HG03159 (cell line): ENCODE data around the gene METTL25.

ENCODE experiments used
- ATAC-seq: cut with Tn5 transposase; IDR thresholded peaks from one replicate; pipeline ENCODE4 v1.9.1; 2021; ENCODE audit warnings: mild to moderate bottlenecking, moderate library complexity; ENCODE audit not compliant: unreplicated experiment

The METTL25 gene

GRCh38 chr12:82398879-82399278, 40.5 kb downstream of the METTL25 start:
- ATAC-seq = no peak

GRCh38 chr12:82400819-82401218, 42.5 kb downstream of the METTL25 start:
- no peak for ATAC-seq

DNA sequence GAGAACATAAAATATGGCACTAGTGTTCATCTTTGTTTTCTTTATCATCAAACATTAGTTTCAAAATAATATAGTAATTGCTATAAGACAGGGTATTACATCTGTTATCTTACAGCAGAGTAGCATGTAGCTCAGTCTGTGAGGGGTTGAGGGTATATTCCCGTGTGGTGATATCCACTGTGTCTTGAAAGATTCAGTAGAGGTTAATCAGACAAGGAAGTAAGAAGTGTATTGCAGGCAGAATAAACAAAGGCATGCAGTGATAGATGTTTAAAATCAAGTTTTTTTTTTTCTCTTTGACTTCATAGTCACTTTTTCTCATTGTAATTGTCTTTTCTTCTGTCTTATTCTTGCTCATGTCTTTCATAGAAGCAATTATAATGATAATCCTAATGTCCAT, 48.3 kb downstream of the METTL25 start:
- ATAC-seq = no peak

- ATAC-seq = no peak
Observed at GRCh38 chr12:82407481-82407880, 49.2 kb downstream of the METTL25 start.

DNA sequence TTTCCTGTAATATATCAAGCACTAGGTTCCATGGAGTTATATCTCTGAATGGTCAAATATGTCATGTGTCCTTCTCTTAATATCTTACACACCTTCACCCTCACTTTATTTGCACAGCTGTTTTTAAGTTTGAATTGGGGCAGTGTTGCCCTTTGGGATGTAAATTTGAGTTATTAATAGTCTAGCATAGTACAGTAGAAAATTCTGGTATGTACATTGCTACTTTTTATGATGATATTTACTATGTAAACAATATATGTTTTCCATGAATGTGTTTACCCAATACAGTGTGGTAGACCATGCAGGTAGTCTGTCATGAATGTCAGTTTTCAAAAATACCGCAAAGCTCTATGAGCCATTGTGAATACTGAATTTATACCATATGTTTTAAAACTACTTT, 50.5 kb downstream of the METTL25 start:
- ATAC-seq = no peak

GRCh38 chr12:82411546-82412230, 53.4 kb downstream of the METTL25 start:
- ATAC-seq = no peak

DNA sequence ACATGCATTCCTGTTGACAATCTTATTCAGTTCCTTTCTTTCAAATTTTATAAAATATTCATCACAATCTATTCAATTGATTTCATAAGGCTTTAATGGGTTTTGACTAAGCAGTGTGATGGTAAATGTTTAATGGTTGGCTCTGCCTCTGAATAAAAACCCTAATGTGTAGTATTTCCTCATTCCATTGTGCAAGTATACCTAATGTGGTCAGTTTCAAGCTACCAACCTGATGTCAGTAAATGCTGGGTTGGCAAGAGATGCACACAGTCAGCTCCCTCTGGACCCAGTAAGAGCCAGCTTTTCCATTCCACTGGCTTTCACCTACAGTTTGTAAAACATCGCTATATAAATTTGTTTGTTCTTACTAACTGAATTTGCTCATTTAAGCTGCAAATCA, 53.9 kb downstream of the METTL25 start:
- ATAC-seq = no peak

DNA sequence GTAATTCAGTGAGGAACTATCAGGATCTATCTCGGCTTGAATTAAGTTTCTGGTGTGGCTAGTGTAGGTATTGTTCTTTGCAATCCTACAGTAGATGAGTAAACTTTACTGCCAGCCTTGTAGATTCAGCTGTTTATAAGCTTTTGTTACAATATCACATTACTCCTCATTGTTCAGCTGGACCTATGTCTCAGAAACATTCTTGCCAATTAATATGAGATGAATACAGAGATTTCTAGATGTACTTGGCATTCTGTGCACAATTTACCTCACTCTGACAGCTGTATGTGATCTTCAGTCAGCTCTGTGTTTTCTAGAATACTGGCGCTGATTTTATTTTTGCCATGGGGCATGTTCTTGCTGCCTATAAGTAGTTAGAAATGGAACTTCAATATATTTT, 55.7 kb downstream of the METTL25 start:
- no peak for ATAC-seq

GRCh38 chr12:82414926-82415325, 56.6 kb downstream of the METTL25 start:
- ATAC-seq = no peak

DNA sequence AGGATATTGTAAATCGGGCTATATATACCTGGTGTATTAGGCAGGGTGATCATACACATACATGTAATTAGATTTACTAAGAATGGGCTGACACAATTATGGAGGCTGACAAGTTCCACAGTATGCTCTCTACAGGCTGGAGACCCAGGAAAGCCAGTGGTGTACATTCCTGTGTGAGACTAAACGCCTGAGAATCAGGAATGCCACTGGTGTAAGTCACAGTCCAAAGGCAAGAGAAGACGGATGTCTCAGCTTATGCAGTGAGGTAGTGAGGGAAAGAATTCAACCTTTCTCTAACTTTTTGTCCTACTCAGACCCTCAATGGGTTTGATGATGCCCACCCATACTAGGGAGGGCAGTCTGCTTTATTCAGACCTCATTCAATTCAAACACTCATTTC, 57.1 kb downstream of the METTL25 start:
- ATAC-seq = no peak

DNA sequence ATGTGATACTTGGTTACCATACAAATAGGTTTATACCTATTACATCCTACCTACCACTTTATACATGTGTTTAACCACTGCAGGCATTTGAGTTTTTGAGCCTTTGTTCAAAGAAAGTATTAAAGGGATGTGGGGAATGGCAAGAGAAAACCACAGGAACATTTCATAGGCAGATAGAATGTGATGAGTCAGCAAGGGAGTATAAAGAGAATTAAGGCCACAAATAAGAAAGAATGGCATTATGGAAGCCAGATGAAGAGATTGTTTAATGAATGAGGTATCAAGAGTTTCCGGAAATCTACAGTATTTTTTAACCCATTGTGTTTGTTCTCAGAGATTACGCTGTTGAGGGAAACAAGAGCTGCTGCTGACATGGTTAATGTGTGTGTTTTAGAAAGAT, 66.9 kb downstream of the METTL25 start:
- no peak for ATAC-seq

DNA sequence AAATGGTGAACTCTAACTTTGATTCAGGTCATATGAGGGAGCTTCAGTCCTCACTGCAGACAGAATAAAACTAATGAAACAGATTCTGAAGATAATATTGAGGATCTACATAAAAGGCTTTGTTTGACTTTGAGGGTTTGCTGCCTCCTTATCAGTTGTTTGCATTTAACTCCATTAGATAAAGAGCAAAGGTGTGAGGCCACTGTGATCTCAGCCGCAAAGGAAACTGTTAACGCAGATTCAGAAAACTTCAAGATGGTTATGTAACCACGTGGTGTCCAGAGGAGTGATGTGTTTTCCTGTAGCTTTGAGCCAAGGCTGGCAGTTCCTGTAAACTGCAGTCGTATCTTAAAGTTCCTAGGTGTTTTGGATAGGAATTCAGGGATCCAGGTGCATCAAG, 67.8 kb downstream of the METTL25 start:
- ATAC-seq = no peak

- ATAC-seq = no peak
Observed at GRCh38 chr12:82426586-82426985, 68.3 kb downstream of the METTL25 start.

GRCh38 chr12:82430541-82431145, 72.3 kb downstream of the METTL25 start:
- ATAC-seq = no peak

DNA sequence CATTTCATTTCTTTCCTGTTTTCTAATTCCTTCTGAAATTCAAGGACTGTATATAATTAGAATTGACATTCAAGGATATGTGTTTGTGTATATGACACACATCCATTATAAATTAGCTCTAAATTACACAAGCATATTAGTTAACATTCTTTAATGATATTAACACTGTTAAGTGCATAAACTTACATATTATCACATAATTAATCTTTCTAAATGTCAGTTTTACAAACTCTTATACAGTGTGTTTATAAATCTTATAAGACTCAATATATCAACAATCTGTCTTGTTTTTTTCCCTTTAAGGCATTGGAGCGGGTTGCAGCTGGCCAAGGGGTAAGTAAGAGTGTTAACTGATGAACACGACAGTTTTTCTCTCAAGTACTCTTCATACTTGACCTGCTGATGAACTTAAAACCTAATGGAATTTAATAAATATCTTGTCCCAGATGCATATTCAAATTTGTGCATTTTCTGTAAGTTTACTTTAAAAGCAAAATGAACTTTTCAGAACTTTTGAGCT, 76.1 kb downstream of the METTL25 start:
- ATAC-seq = no peak

GRCh38 chr12:82436354-82436753, 78.0 kb downstream of the METTL25 start:
- no peak for ATAC-seq

GRCh38 chr12:82437744-82438143, 79.4 kb downstream of the METTL25 start:
- peak; percentile 21 for ATAC-seq

- peak; percentile 81 for ATAC-seq
Observed at GRCh38 chr12:82438356-82438755, 80.0 kb downstream of the METTL25 start.

- no peak for ATAC-seq
Observed at GRCh38 chr12:82440885-82441284, 82.6 kb downstream of the METTL25 start.

GRCh38 chr12:82448911-82449578, 90.7 kb downstream of the METTL25 start:
- ATAC-seq = no peak

GRCh38 chr12:82456633-82457032, 98.3 kb downstream of the METTL25 start:
- no peak for ATAC-seq

DNA sequence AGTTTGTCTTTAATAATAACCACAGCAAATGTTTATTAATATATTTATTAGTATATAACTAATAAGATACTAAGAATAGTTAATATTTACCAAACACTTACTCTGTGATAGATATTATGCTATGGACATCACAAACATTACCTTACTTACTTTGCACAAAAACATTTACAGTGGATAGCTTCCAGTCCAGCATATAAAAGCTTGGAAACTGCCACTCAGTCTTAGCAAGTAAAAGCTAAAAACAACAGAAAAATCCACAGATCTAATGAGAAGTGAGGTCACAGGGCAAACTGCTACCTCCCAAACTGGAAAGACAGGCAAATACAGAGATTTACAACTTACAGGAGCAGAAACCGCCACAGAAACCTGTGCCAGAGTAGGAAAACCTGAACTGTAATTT, 99.8 kb downstream of the METTL25 start:
- ATAC-seq = no peak
